HCT116 (cell line): ENCODE data around the gene BLOC1S3. TPM values are rescaled to one million over a fixed set of nuclear protein-coding genes. Genes with fewer than 3 reads are reported as not detected.

Experiments used
- ATAC-seq: fragments of 200-7000 bp; cut with Tn5 transposase; 2 replicates; pipeline ENCODE4 v1.9.1; 2020; ENCODE audit warnings: mild to moderate bottlenecking, moderate library complexity
- BruUV-seq: library from RNA; stranded (reverse); fragments of 400-500 nt; replicated peaks from 2 replicates; lab custom pipeline; 2021; lab: Mats Ljungman, UMichigan
- CTCF ChIA-PET: fragments of 300-600 bp; sonication (Branson Sonifier 250); formaldehyde crosslinking; loops from one replicate; lab custom pipeline; 2021; ENCODE audit warnings: antibody characterized with exemption; lab: Charles Lee
- POLR2A ChIA-PET: fragments of 300-600, 350-600 bp; sonication (Branson Sonifier 250); formaldehyde crosslinking; loops from one replicate; lab custom pipeline; 2021; ENCODE audit warnings: antibody characterized with exemption; lab: Charles Lee
- RAD21 ChIA-PET, 2 experiments: fragments of 300-600 bp; sonication (Branson Sonifier 250); formaldehyde crosslinking; loops; one replicate each; lab custom pipeline; 2023; ENCODE audit warnings: low total read pairs in 2 of 2; ENCODE audit not compliant: uncharacterized antibody in 2 of 2, unreplicated experiment in 2 of 2, low non-redundant PET in 1 of 2; lab: Charles Lee
- DNase-seq: peaks from one replicate; pipeline ENCODE4 v3.0.0-alpha.2; 2010; ENCODE audit warnings: low read depth, low spot score
- H2AFZ ChIP-seq: fragments of 200-600 bp; shearing (Covaris generic), sonication (generic); 2 replicates; pipeline ENCODE4 v1.6.1; 2017; ENCODE audit warnings: low read depth, mixed run types, mixed read lengths, antibody characterized with exemption, low read length; ENCODE audit not compliant: poor library complexity, severe bottlenecking
- H3K27ac ChIP-seq: 2 replicates; pipeline ENCODE4 v1.5.1; 2012; ENCODE audit warnings: low read depth, low read length
- H3K27me3 ChIP-seq: fragments of 200-600 bp; sonication (generic); 2 replicates; pipeline ENCODE4 v1.6.1; 2016; ENCODE audit warnings: mixed run types, low read length, mixed read lengths; ENCODE audit not compliant: insufficient read depth
- H3K36me3 ChIP-seq, 2 experiments: fragments of 200-500 bp in 1 of 2; fragments of 200-600 bp in 1 of 2; sonication (Bioruptor generic) in 1 of 2; sonication (generic) in 1 of 2; 2 replicates each; pipeline versions ENCODE4 v1.5.1 to v1.6.1; 2014 to 2016; ENCODE audit warnings: low read length in 2 of 2, inconsistent platforms in 1 of 2, mixed read lengths in 1 of 2, mixed run types in 1 of 2; ENCODE audit not compliant: insufficient read depth in 2 of 2, control insufficient read depth in 1 of 2
- H3K4me1 ChIP-seq, 2 experiments: fragments of 200-600 bp in 1 of 2; sonication (generic) in 1 of 2; 2 replicates each; pipeline versions ENCODE4 v1.5.1 to v1.6.1; 2012 to 2017; ENCODE audit warnings: low read length in 2 of 2, inconsistent platforms in 1 of 2, mild to moderate bottlenecking in 1 of 2, mixed read lengths in 1 of 2, mixed run types in 1 of 2, moderate library complexity in 1 of 2; ENCODE audit not compliant: insufficient read depth in 2 of 2, control insufficient read depth in 1 of 2
- H3K4me2 ChIP-seq: fragments of 200-600 bp; sonication (generic); 2 replicates; pipeline ENCODE4 v1.6.1; 2017; ENCODE audit warnings: mixed run types, low read length, mixed read lengths
- H3K4me3 ChIP-seq, 2 experiments: fragments of 200-600 bp in 1 of 2; sonication (generic) in 1 of 2; replicated peaks in 1 of 2; 2 replicates each; pipeline ENCODE4 v1.5.1; 2011 to 2016; ENCODE audit warnings: low read length in 2 of 2, control low read depth in 1 of 2, low read depth in 1 of 2, mild to moderate bottlenecking in 1 of 2, mixed read lengths in 1 of 2, mixed run types in 1 of 2
- H3K79me2 ChIP-seq: fragments of 200-600 bp; sonication (generic); 2 replicates; pipeline ENCODE4 v1.6.1; 2017; ENCODE audit warnings: mild to moderate bottlenecking, mixed run types, low read length, moderate library complexity, mixed read lengths; ENCODE audit not compliant: insufficient read depth
- H3K9ac ChIP-seq: fragments of 200-600 bp; sonication (generic); 2 replicates; pipeline ENCODE4 v1.6.1; 2016; ENCODE audit warnings: low read length, mixed read lengths
- H3K9me2 ChIP-seq: fragments of 200-600 bp; sonication (generic), shearing (Covaris generic); 2 replicates; pipeline ENCODE4 v1.6.1; 2017; ENCODE audit warnings: mixed run types, mild to moderate bottlenecking, moderate library complexity; ENCODE audit not compliant: insufficient read depth
- H3K9me3 ChIP-seq, 2 experiments: fragments of 200-500 bp in 1 of 2; fragments of 200-600 bp in 1 of 2; sonication (Bioruptor generic) in 1 of 2; sonication (generic) in 1 of 2; 2 replicates each; pipeline ENCODE4 v1.6.1; 2014 to 2017; ENCODE audit warnings: low read length in 2 of 2, mixed read lengths in 2 of 2, inconsistent platforms in 1 of 2, low read depth in 1 of 2, mild to moderate bottlenecking in 1 of 2, mixed run types in 1 of 2, moderate library complexity in 1 of 2; ENCODE audit not compliant: control insufficient read depth in 1 of 2, insufficient read depth in 1 of 2
- H4K20me1 ChIP-seq: fragments of 200-600 bp; sonication (generic), shearing (Covaris generic); 2 replicates; pipeline ENCODE4 v1.6.1; 2017; ENCODE audit warnings: mixed run types, mild to moderate bottlenecking, moderate library complexity; ENCODE audit not compliant: insufficient read depth
- ATF3 ChIP-seq: IDR thresholded peaks from 2 replicates; pipeline ENCODE4 v1.6.1; 2012
- CEBPB ChIP-seq: IDR thresholded peaks from 2 replicates; pipeline ENCODE4 v1.6.1; 2012; ENCODE audit warnings: low read depth
- CTCF ChIP-seq, 3 experiments: fragments of 200-600 bp in 1 of 3; sonication (generic) in 1 of 3; IDR thresholded peaks in 2 of 3; conservative IDR thresholded peaks in 1 of 3; 2 replicates each; pipeline ENCODE4 v1.5.1; 2012 to 2017; ENCODE audit warnings: low read depth in 2 of 3, low read length in 2 of 3, antibody characterized with exemption in 1 of 3, borderline replicate concordance in 1 of 3, control low read depth in 1 of 3, mild to moderate bottlenecking in 1 of 3, mixed read lengths in 1 of 3, mixed run types in 1 of 3, moderate library complexity in 1 of 3; ENCODE audit not compliant: insufficient read depth in 1 of 3
- EGR1 ChIP-seq: IDR thresholded peaks from 2 replicates; pipeline ENCODE4 v1.6.1; 2012; ENCODE audit warnings: low read depth
- ELF1 ChIP-seq: IDR thresholded peaks from 2 replicates; pipeline ENCODE4 v1.6.1; 2012; ENCODE audit warnings: low read depth, borderline replicate concordance
- EZH2 ChIP-seq: fragments of 200-600 bp; sonication (generic); IDR thresholded peaks from 2 replicates; pipeline ENCODE4 v1.6.1; 2017; ENCODE audit warnings: antibody characterized with exemption, mixed run types
- EZH2phosphoT487 ChIP-seq: fragments of 200-600 bp; IDR thresholded peaks from 2 replicates; pipeline ENCODE4 v1.6.1; 2018; ENCODE audit warnings: antibody characterized with exemption, borderline replicate concordance
- FOSL1 ChIP-seq: IDR thresholded peaks from 2 replicates; pipeline ENCODE4 v1.6.1; 2012; ENCODE audit warnings: low read depth
- JUND ChIP-seq: IDR thresholded peaks from 2 replicates; pipeline ENCODE4 v1.6.1; 2012
- POLR2A ChIP-seq: IDR thresholded peaks from 2 replicates; pipeline ENCODE4 v1.7.0; 2011; ENCODE audit warnings: borderline replicate concordance; ENCODE audit not compliant: insufficient read depth, insufficient read length; ENCODE audit errors: extremely low read depth
- POLR2AphosphoS5 ChIP-seq: IDR thresholded peaks from 2 replicates; pipeline ENCODE4 v1.6.1; 2011; ENCODE audit warnings: mild to moderate bottlenecking, low read depth, low read length, moderate library complexity
- RAD21 ChIP-seq: IDR thresholded peaks from 2 replicates; pipeline ENCODE4 v1.6.1; 2012; ENCODE audit warnings: low read depth, mild to moderate bottlenecking
- SIN3A ChIP-seq: IDR thresholded peaks from 2 replicates; pipeline ENCODE4 v1.6.1; 2012; ENCODE audit warnings: low read depth
- SP1 ChIP-seq: IDR thresholded peaks from 2 replicates; pipeline ENCODE4 v1.6.1; 2012; ENCODE audit warnings: low read depth
- SRF ChIP-seq: IDR thresholded peaks from 2 replicates; pipeline ENCODE4 v1.6.1; 2012; ENCODE audit warnings: low read depth
- YY1 ChIP-seq: IDR thresholded peaks from 2 replicates; pipeline ENCODE4 v1.6.1; 2011; ENCODE audit warnings: low read length, low read depth, moderate library complexity, mild to moderate bottlenecking; ENCODE audit not compliant: insufficient replicate concordance; ENCODE audit errors: extremely low read depth
- ZBTB33 ChIP-seq: IDR thresholded peaks from 2 replicates; pipeline ENCODE4 v1.6.1; 2011; ENCODE audit warnings: mild to moderate bottlenecking, low read length, moderate library complexity; ENCODE audit not compliant: insufficient replicate concordance; ENCODE audit errors: extremely low read depth
- ZFX ChIP-seq: fragments of 450-650 bp; IDR thresholded peaks from 2 replicates; pipeline ENCODE4 v1.6.1; 2017
- ZNF274 ChIP-seq: fragments of 200-500 bp; sonication (Bioruptor generic); IDR thresholded peaks from 2 replicates; pipeline ENCODE4 v1.6.1; 2014; ENCODE audit warnings: mild to moderate bottlenecking, low read depth, low read length, inconsistent platforms
- intact Hi-C: fragments of 100-400 bp; cut with micrococcal nuclease; formaldehyde crosslinking; loops from 2 replicates; pipeline ENCODE4 v1.10.0; 2022
- total RNA-seq: library from RNA; stranded (reverse); gene quantifications from one replicate; pipeline ENCODE4 v1.2.1, GENCODE V29; 2021; ENCODE audit not compliant: unreplicated experiment

The BLOC1S3 gene
- total RNA-seq, 1 experiment from 2014 or later: 12.2 TPM

DNA sequence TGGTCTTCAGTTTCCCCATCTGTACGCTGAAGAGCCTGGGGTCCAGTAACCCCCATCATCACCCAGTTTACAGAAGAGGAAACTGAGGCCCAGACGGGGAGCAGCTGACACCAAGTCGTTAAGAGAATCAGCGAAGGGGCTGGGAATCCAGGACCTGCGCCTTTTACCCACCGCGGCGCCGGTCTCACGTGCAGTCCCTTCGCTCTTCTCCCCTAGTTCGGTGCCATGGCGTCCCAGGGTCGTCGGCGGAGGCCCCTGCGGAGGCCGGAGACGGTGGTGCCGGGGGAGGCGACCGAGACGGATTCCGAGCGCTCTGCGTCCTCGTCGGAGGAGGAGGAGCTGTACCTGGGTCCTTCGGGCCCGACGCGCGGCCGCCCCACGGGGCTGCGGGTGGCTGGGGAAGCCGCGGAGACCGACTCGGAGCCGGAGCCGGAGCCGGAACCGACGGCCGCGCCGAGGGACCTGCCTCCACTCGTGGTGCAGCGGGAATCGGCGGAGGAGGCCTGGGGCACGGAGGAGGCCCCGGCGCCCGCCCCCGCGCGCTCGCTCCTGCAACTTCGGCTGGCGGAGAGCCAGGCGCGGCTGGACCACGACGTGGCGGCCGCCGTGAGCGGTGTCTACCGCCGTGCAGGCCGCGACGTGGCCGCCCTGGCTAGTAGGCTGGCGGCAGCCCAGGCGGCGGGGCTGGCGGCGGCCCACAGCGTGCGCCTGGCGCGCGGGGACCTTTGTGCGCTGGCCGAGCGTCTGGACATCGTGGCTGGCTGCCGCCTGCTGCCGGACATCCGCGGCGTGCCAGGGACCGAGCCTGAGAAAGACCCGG lies 698 bp downstream of the BLOC1S3 start:
- ATAC-seq: peak; percentile 14
- Histone ChIP-seq H3K9me2 (no peaks in the 10 kb centered on the region), H3K27me3 (no peaks in the 10 kb centered on the region), H3K27ac (peak overlapping the region; percentile 93), H3K36me3 (no peaks in the 10 kb centered on the region), H3K4me2 (peak overlapping the region; percentile 92), H3K9ac (peak overlapping the region; percentile 92), H3K79me2 (peaks cover 10% of the 10 kb centered on the region), H4K20me1 (no peaks in the 10 kb centered on the region), H2AFZ (peak overlapping the region; percentile 22), H3K4me1 (peaks cover 14 to 25% of the 10 kb centered on the region in 2 experiments; a peak in 3 of 4 replicates)
- POLR2A ChIA-PET: interaction anchor here (1.3 to 1.8 kb wide), 3 partner anchors 13 to 289 kb away, joined by 3 to 7 read pairs (median 5); no protein-coding TSS in a partner anchor
- TSS peak; percentile 70 for BruUV-seq
- TF ChIP-seq POLR2AphosphoS5 (peak; percentile 20; the same call in 1 of the 2 replicates), ZBTB33 (no peak), SIN3A (no peak), ZNF274 (no peak), ELF1 (no peak), EGR1 (peak; percentile 79), CTCF (IDR thresholded peaks at IDR 0.05 in 2 of 3, conservative IDR thresholded peaks at IDR 0.05 in 1 of 3; ENCODE audit: borderline replicate concordance in 1 of 3, insufficient read depth in 1 of 3, low read depth in 2 of 3, low read length in 2 of 3) (no peak), ZFX (peak; percentile 93), SRF (no peak), YY1 (no peak), SP1 (no peak), POLR2A (no peak), RAD21 (no peak), JUND (no peak), CEBPB (no peak), FOSL1 (no peak), ATF3 (no peak), EZH2 (no peak), EZH2phosphoT487 (no peak)
- TF ChIP-seq, all 23 proteins: peak for 3
- intact Hi-C loops: loop anchor here (2.0 to 10.0 kb wide), 2 partner anchors 84 to 160 kb away; partner anchors contain the start of gene PPP1R37
- CTCF ChIA-PET: interaction anchor here (1.0 to 2.1 kb wide), 7 partner anchors 8 to 260 kb away, joined by 4 to 12 read pairs (median 5); no protein-coding TSS in a partner anchor
- no peak for DNase-seq
- Histone ChIP-seq H3K9me3 (no peaks in the 10 kb centered on the region), H3K4me3 (peak overlapping the region; percentile 63 to 81)
- RAD21 ChIA-PET: interaction anchor here (0.9 to 1.1 kb wide), 2 partner anchors 87 to 160 kb away, joined by 3 to 4 read pairs; partner anchors contain the start of gene PPP1R37 (in 1 of the 2)
